Coronary artery (tissue), 2 donors: Measurements from ENCODE around the gene NEBL.

Experiments used
- DNase-seq: peaks from one replicate; pipeline ENCODE4 v3.0.0-alpha.2; 2017; ENCODE audit warnings: low spot score
- H3K27ac ChIP-seq, 2 donors: fragments of 200-600 bp; sonication (generic); one replicate each; pipeline ENCODE4 v1.5.1; 2016 to 2019
- H3K4me3 ChIP-seq: fragments of 200-600 bp; sonication (generic); 2 replicates; pipeline ENCODE4 v1.5.1; 2016; ENCODE audit warnings: mild to moderate bottlenecking, moderate library complexity
- TF ChIP-seq, protein P1 (sequence below): fragments of 200-600 bp; sonication (generic); IDR thresholded peaks from one replicate; pipeline ENCODE4 v1.5.1; 2019; ENCODE audit warnings: antibody characterized with exemption

Gene NEBL

DNA sequence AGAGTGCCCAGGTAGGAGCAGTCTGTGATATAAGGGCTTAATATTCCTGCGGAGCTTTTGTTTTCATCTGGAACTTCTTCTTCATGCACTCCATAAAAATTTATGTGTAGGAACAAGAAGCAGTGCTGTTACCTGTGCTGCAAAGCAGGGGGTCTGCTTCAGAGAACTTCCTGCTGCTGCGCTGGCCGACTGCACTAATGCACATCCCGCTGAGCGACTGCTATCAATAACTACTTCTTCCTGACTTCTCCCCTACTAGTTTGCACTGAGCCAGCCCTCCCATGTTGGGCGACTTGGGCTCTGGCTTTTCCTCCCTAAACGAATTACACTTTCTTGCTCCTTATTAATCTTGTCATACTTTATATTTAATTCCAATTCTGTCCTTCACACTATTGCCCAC is 150.3 kb downstream of the NEBL start:
- Histone ChIP-seq H3K27ac (no peak overlapping the region), H3K4me3 (no peak overlapping the region)
- TF ChIP-seq, protein P1, sequence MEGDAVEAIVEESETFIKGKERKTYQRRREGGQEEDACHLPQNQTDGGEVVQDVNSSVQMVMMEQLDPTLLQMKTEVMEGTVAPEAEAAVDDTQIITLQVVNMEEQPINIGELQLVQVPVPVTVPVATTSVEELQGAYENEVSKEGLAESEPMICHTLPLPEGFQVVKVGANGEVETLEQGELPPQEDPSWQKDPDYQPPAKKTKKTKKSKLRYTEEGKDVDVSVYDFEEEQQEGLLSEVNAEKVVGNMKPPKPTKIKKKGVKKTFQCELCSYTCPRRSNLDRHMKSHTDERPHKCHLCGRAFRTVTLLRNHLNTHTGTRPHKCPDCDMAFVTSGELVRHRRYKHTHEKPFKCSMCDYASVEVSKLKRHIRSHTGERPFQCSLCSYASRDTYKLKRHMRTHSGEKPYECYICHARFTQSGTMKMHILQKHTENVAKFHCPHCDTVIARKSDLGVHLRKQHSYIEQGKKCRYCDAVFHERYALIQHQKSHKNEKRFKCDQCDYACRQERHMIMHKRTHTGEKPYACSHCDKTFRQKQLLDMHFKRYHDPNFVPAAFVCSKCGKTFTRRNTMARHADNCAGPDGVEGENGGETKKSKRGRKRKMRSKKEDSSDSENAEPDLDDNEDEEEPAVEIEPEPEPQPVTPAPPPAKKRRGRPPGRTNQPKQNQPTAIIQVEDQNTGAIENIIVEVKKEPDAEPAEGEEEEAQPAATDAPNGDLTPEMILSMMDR, result no peak
- no peak for DNase-seq

GRCh38 chr10:20745556-20746375 is 151.3 kb downstream of the NEBL start:
- no peak overlapping the region for H3K4me3 ChIP-seq
- TF ChIP-seq, protein P1, result no peak
- peak overlapping the region in 1 of 2 donors; percentile 10 for H3K27ac ChIP-seq
- no peak for DNase-seq

- TF ChIP-seq, protein P1, result no peak
- DNase-seq, result no peak
- Histone ChIP-seq H3K4me3 (no peak overlapping the region), H3K27ac (peak overlapping the region in 1 of 2 donors; percentile 10)
Measured at GRCh38 chr10:20744821-20745220, 152.3 kb downstream of the NEBL start.

GRCh38 chr10:20743942-20744341 is 153.2 kb downstream of the NEBL start:
- TF ChIP-seq, protein P1, result no peak
- H3K27ac ChIP-seq, result peak overlapping the region in 1 of 2 donors; percentile 12
- H3K4me3 ChIP-seq, result no peak overlapping the region
- DNase-seq, result no peak

- DNase-seq, result no peak
- TF ChIP-seq, protein P1, result no peak
- peak overlapping the region; percentile 2 to 18 for H3K27ac ChIP-seq
- no peak overlapping the region for H3K4me3 ChIP-seq
Measured at GRCh38 chr10:20742737-20743541, 154.2 kb downstream of the NEBL start.

- Histone ChIP-seq H3K27ac (no peak overlapping the region), H3K4me3 (no peak overlapping the region)
- DNase-seq, result no peak
- TF ChIP-seq, protein P1, result no peak
Measured at GRCh38 chr10:20740120-20740519, 157.0 kb downstream of the NEBL start.
